Omental fat pad (tissue), 4 donors: ENCODE results near the gene USP48. TPM values are rescaled to one million over a fixed set of nuclear protein-coding genes. Genes with fewer than 3 reads are reported as not detected.

Source experiments
- ATAC-seq: fragments of 150-250 bp; one replicate; pipeline ENCODE4 v1.9.1; 2016; ENCODE audit warnings: mild to moderate bottlenecking, moderate library complexity; ENCODE audit not compliant: low FRiP score
- DNase-seq: peaks from one replicate; pipeline ENCODE4 v3.0.0-alpha.2; 2019; ENCODE audit warnings: low spot score
- total RNA-seq, 4 donors: library from RNA; depleted of rRNA; stranded (reverse); fragments of >200 nt; gene quantifications; one replicate each; pipeline ENCODE4 v1.1.0, GENCODE V29; 2016
- TF ChIP-seq, protein P1 (sequence below), 3 donors: fragments of 450-650 bp; IDR thresholded peaks; one replicate each; pipeline ENCODE4 v1.5.1; 2016 to 2017; ENCODE audit warnings: antibody characterized with exemption in 3 of 3, mild to moderate bottlenecking in 3 of 3, moderate library complexity in 2 of 3

The USP48 gene
- total RNA-seq, 4 donors from 2014 or later: 30.5 to 49.8 (median 39.5) TPM

DNA sequence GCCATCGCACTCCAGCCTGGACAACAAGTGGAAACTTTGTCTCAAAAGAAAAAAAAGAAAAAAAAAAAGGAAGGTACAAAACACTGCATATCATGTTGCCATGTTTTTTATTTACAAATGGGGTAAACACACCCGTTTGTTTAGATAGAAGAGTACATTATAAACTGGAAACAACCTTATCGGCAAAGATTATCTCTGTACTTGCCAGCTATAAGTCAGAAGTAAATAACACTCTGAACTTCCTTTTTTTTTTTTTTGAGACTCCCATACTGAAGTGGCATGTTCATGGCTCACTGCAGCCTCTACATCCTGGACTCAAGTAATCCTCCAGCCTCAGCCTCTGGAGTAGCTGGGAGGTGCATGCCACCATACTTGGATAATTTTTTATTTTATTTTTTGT lies 21.9 kb downstream of the USP48 start:
- TF ChIP-seq, protein P1, sequence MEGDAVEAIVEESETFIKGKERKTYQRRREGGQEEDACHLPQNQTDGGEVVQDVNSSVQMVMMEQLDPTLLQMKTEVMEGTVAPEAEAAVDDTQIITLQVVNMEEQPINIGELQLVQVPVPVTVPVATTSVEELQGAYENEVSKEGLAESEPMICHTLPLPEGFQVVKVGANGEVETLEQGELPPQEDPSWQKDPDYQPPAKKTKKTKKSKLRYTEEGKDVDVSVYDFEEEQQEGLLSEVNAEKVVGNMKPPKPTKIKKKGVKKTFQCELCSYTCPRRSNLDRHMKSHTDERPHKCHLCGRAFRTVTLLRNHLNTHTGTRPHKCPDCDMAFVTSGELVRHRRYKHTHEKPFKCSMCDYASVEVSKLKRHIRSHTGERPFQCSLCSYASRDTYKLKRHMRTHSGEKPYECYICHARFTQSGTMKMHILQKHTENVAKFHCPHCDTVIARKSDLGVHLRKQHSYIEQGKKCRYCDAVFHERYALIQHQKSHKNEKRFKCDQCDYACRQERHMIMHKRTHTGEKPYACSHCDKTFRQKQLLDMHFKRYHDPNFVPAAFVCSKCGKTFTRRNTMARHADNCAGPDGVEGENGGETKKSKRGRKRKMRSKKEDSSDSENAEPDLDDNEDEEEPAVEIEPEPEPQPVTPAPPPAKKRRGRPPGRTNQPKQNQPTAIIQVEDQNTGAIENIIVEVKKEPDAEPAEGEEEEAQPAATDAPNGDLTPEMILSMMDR (IDR thresholded peaks at IDR 0.05): no peak
- ATAC-seq (no peak), DNase-seq (no peak)

DNA sequence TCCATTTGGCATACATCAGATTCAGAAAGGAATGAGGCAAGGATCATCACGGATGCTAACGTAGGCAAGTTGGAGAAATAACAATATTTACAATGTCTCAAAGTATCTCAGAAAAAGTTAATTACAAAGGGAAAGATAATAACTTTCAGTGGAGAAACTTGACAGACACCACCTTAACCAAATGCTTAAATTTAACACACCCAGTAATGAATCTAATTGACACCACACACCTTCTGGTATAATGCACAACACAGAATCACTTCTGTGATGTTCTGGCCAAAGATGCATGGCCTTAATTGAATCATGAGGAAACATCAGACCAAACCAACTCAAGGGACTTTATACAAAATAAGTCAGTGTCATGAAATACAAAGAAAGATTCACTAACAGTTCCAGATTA lies 23.1 kb downstream of the USP48 start:
- no peak for DNase-seq
- no peak for ATAC-seq
- TF ChIP-seq, protein P1 (IDR thresholded peaks at IDR 0.05): no peak

DNA sequence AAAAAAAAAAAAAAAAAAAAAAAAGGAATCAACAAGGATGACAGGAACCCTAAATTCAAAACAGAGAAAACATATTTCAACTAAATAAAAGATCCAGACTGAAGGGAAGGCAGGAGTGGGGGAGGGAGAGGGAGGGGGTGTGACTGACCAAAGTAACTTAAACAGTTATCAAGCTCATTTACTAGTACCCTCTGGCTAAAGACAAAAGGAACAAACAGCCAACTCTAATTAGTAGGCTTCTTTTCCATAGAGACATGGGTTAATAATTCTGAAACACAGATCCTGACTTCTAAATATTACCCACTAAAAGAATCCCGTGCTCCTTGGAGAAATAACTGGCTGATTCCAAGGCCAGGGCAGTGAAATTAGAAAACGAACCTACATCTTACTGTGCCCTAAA lies 23.8 kb downstream of the USP48 start:
- no peak for DNase-seq
- TF ChIP-seq, protein P1 (IDR thresholded peaks at IDR 0.05): no peak

DNA sequence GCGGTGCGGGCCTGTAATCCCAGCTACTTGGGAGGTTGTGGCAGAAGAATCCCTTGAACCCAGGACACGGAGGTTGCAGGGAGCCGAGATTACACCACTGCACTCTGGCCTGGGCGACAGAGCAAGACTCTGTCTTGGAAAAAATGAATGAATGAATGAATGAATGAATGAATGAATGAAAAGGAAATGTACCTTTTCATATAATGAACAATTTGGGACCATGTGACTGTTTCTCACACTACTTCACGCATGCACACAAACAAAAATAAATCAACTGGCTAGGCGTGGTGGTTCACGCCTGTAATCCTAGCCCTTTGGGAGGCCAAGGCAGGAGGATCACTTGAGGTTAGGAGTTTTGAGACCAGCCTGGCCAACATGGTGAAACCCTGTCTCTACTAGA lies 24.3 kb downstream of the USP48 start:
- ATAC-seq: no peak
- no peak for DNase-seq
- TF ChIP-seq, protein P1 (IDR thresholded peaks at IDR 0.05): no peak

More for the DNA sequence above, 23.8 kb downstream of the USP48 start:
- ATAC-seq: no peak

- ATAC-seq (no peak), DNase-seq (no peak)
- TF ChIP-seq, protein P1 (IDR thresholded peaks at IDR 0.05): no peak
Observed at GRCh38 chr1:21756393-21757089, 26.4 kb downstream of the USP48 start.

DNA sequence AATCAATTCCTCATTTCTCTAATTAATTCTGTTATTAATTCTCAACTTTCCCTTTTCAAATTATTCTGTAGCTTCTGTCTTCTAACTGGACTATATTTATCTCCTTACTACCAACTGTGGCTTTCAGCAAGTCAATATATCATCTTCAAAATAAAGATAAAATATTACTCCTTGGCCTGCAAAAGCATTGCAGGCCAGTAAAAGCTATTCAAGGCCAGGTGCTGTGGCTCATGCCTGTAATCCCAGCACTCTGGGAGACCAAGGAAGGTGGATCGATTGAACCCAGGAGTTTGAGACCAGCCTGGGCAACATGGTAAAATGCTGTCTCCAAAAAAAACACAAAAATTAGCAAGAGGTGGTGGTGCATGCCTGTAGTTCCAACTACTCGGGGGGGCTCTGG lies 27.9 kb downstream of the USP48 start:
- ATAC-seq (no peak), DNase-seq (no peak)
- TF ChIP-seq, protein P1 (IDR thresholded peaks at IDR 0.05): no peak

DNA sequence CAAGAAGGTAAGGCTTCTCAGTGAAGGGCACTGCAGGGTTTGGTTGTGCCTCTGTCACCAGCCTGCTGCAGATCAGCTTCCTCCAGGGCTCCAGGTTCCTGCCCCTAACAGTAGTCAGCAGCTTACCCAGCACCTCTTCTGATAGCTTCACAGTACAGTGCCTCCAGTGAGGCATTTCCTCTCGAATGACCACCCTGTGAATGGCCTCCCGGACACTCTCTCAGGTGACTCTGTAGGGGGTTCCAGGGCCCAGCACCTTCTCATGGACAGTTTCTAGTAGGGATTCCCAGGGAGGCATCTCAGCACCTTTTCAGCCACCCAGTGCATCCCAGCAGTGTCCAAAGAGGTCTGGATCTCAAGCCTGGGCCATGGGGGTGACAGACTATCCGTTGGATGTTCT lies 28.4 kb downstream of the USP48 start:
- ATAC-seq: no peak
- TF ChIP-seq, protein P1 (IDR thresholded peaks at IDR 0.05): no peak
- DNase-seq: no peak
